Chondrocyte (in vitro differentiated cells): ENCODE results near the gene TCN2. TPM values are rescaled to one million over a fixed set of nuclear protein-coding genes. Genes with fewer than 3 reads are reported as not detected.
"Not testable (repeated sequence)": the region's sequence is repeated elsewhere in the genome, so short reads cannot be mapped to it uniquely, and the experiment has no call there.

Source experiments
- DNase-seq: peaks from one replicate; pipeline ENCODE4 v3.0.0; 2021; ENCODE audit warnings: mixed read lengths, low spot score
- H3K27ac Mint-ChIP-seq: one replicate; pipeline ENCODE4 v1.8.0; 2021; ENCODE audit warnings: mild to moderate bottlenecking, moderate library complexity, mixed read lengths; ENCODE audit not compliant: unreplicated experiment
- H3K27me3 Mint-ChIP-seq: 2 replicates; pipeline ENCODE4 v1.8.0; 2021; ENCODE audit warnings: low read depth, mixed read lengths
- H3K36me3 Mint-ChIP-seq: 2 replicates; pipeline ENCODE4 v1.8.0; 2021; ENCODE audit warnings: low read depth, mixed read lengths
- H3K4me1 Mint-ChIP-seq: 2 replicates; pipeline ENCODE4 v1.8.0; 2021; ENCODE audit warnings: low read depth, mild to moderate bottlenecking, mixed read lengths
- H3K4me3 Mint-ChIP-seq: one replicate; pipeline ENCODE4 v1.8.0; 2021; ENCODE audit warnings: mild to moderate bottlenecking, moderate library complexity, mixed read lengths; ENCODE audit not compliant: unreplicated experiment
- H3K9me3 Mint-ChIP-seq: 2 replicates; pipeline ENCODE4 v1.8.0; 2021; ENCODE audit warnings: low read depth, mixed read lengths
- CTCF ChIP-seq: fragments of 200-600 bp; sonication (generic); IDR thresholded peaks from 2 replicates; pipeline ENCODE4 v1.5.0; 2021; ENCODE audit warnings: antibody characterized with exemption, mild to moderate bottlenecking, moderate library complexity
- total RNA-seq: library from RNA; stranded (reverse); gene quantifications from 3 replicates; pipeline ENCODE4 v1.2.1, GENCODE V29; 2021

Gene TCN2
- total RNA-seq, 1 donor from 2014 or later, result 10.4 TPM

GRCh38 chr22:30591588-30592359 is 15.2 kb upstream of the TCN2 start, which contains the start of gene PES1:
Gene PES1, minus strand, starts transcription at chr22:30591910. Its CDS starts 77 bp downstream, at chr22:30591833.
- no peak within 1 kb of the TSS for H3K27ac Mint-ChIP-seq
- H3K27me3 Mint-ChIP-seq, result peaks cover 3% of the 10 kb centered on the region
- H3K4me3 Mint-ChIP-seq, result no peak within 1 kb of the TSS
- DNase-seq, result peak; percentile 96
- no peaks in the 10 kb centered on the region for H3K9me3 Mint-ChIP-seq
- H3K36me3 Mint-ChIP-seq, result peaks cover 16% of the 10 kb centered on the region
- no peaks in the 10 kb centered on the region for H3K4me1 Mint-ChIP-seq
- peak; percentile 14 for TF ChIP-seq CTCF

- not testable (repeated sequence) for H3K27ac Mint-ChIP-seq, DNase-seq, H3K9me3 Mint-ChIP-seq, H3K4me1 Mint-ChIP-seq, H3K27me3 Mint-ChIP-seq, H3K4me3 Mint-ChIP-seq
- peaks cover 11% of the 10 kb centered on the region for H3K36me3 Mint-ChIP-seq
These were observed 14.6 kb upstream of the TCN2 start for GRCh38 chr22:30592360-30592713.

GRCh38 chr22:30596199-30596598 is 10.8 kb upstream of the TCN2 start:
- no peak for TF ChIP-seq CTCF
- H3K36me3 Mint-ChIP-seq, result no peaks in the 10 kb centered on the region
- H3K4me3 Mint-ChIP-seq, result no peak overlapping the region
- peaks cover 3% of the 10 kb centered on the region for H3K27me3 Mint-ChIP-seq
- H3K4me1 Mint-ChIP-seq, result no peaks in the 10 kb centered on the region
- peak overlapping the region; percentile 49 for H3K27ac Mint-ChIP-seq
- DNase-seq, result no peak
- no peaks in the 10 kb centered on the region for H3K9me3 Mint-ChIP-seq

GRCh38 chr22:30596886-30597285 is 10.1 kb upstream of the TCN2 start:
- H3K4me1 Mint-ChIP-seq, result no peaks in the 10 kb centered on the region
- no peak for DNase-seq
- no peaks in the 10 kb centered on the region for H3K36me3 Mint-ChIP-seq
- H3K27me3 Mint-ChIP-seq, result peaks cover 3% of the 10 kb centered on the region
- no peaks in the 10 kb centered on the region for H3K9me3 Mint-ChIP-seq
- no peak overlapping the region for H3K4me3 Mint-ChIP-seq
- no peak for TF ChIP-seq CTCF
- no peak overlapping the region for H3K27ac Mint-ChIP-seq

DNA sequence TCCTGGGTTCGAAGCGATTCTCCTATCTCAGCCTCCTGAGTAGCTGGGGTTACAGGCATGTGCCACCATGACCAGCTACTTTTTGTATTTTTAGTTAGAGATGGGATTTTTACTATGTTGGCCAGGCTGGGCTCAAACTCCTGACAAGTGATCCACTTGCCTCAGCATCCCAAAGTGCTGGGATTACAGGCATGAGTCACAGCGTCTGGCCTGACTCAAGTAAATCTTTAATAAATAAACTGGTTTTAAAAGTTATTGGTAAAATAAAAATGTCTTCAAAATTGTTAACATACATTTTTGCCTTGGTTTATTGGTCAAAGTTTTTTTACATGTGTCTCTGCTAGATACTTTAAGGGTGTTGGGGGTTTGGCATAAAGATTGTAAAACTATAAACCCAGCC is 8.0 kb upstream of the TCN2 start:
- Mint-ChIP-seq H3K27ac (no peak overlapping the region), H3K4me3 (no peak overlapping the region), H3K27me3 (peaks cover 1% of the 10 kb centered on the region), H3K36me3 (no peaks in the 10 kb centered on the region), H3K9me3 (no peaks in the 10 kb centered on the region), H3K4me1 (no peaks in the 10 kb centered on the region)
- DNase-seq, result no peak
- TF ChIP-seq CTCF, result no peak

- Mint-ChIP-seq H3K4me1 (peaks cover 4% of the 10 kb centered on the region), H3K9me3 (no peaks in the 10 kb centered on the region), H3K36me3 (no peaks in the 10 kb centered on the region), H3K4me3 (no peak overlapping the region), H3K27ac (no peak overlapping the region), H3K27me3 (no peaks in the 10 kb centered on the region)
- no peak for TF ChIP-seq CTCF
- no peak for DNase-seq
These were observed 6.1 kb upstream of the TCN2 start for GRCh38 chr22:30600921-30601320.
